ENCODE measurements around the gene FAT4. TPM values are rescaled to one million over a fixed set of nuclear protein-coding genes. Genes with fewer than 3 reads are reported as not detected.

The FAT4 gene
- total and polyA plus RNA-seq, 2 of the 8 experiments (the other 6 are each of a cell fraction or from before 2014, with no cell fraction given): 1.3 to 5.3 TPM

GRCh38 chr4:125359960-125360634, 45.3 kb downstream of the FAT4 start:
- no peak overlapping the region; the same call in 1 of the 2 replicates for H3K18ac ChIP-seq (ENCODE audit: extremely low read depth, low read length)
- no peak overlapping the region for H4K8ac ChIP-seq (ENCODE audit: extremely low read depth, insufficient read depth, low read length)
- H3K4me3 ChIP-seq (ENCODE audit: extremely low read depth in 1 of 4, insufficient read depth in 2 of 4, low read depth in 3 of 4, low read length in 4 of 4): no peak overlapping the region
- no peaks in the 10 kb centered on the region for H3K27me3 ChIP-seq (replicated peaks in 1 of 4; ENCODE audit: control insufficient read depth in 3 of 4, extremely low read depth in 1 of 4, insufficient read depth in 3 of 4, low read length in 3 of 4)
- peaks cover 2 to 18% (median 7%) of the 10 kb centered on the region in 4 experiments; a peak in 4 of 7 replicates for H3K4me1 ChIP-seq (replicated peaks in 1 of 4; ENCODE audit: control insufficient read depth in 3 of 4, insufficient read depth in 4 of 4, low read length in 3 of 4)
- H3K56ac ChIP-seq (replicated peaks; ENCODE audit: insufficient read length, low read depth, low read length): no peak overlapping the region
- no peak overlapping the region for H3K14ac ChIP-seq (ENCODE audit: insufficient read length)
- H3K9me3 ChIP-seq (ENCODE audit: insufficient read depth in 2 of 2, low read depth in 1 of 2, low read length in 1 of 2): no peaks in the 10 kb centered on the region
- H3K23me2 ChIP-seq (ENCODE audit: low read depth, low read length): no peaks in the 10 kb centered on the region
- no peaks in the 10 kb centered on the region for H3K79me2 ChIP-seq (ENCODE audit: control insufficient read depth in 1 of 2, insufficient read depth in 2 of 2, low read length in 2 of 2)
- H3K36me3 ChIP-seq (ENCODE audit: control insufficient read depth in 2 of 4, insufficient read depth in 4 of 4, low read length in 3 of 4): no peaks in the 10 kb centered on the region
- H3K4me2 ChIP-seq (ENCODE audit: insufficient read depth in 1 of 2, low read depth in 2 of 2, low read length in 2 of 2): no peak overlapping the region
- H2BK120ac ChIP-seq (replicated peaks; ENCODE audit: low read depth, low read length): no peak overlapping the region
- no peak overlapping the region for H2AFZ ChIP-seq (ENCODE audit: low read length)
- H4K5ac ChIP-seq (ENCODE audit: insufficient read length, low read depth, low read length): no peak overlapping the region
- no peaks in the 10 kb centered on the region for H3K79me1 ChIP-seq (ENCODE audit: low read depth, low read length)
- 80 to 100% methylated on average over 1 to 8 of the region's 8 CpGs for WGBS, 2 experiments (ENCODE audit: extremely low coverage in 1 of 2, insufficient coverage in 1 of 2, insufficient read length in 1 of 2, insufficient replicate concordance in 2 of 2, low coverage in 1 of 2, low lambda C conversion rate in 2 of 2, missing lambda C conversion rate in 1 of 2)
- ChIA-PET CTCF (ENCODE audit: partially characterized antibody) (no interaction called here), POLR2A (ENCODE audit: partially characterized antibody) (no interaction called here)
- no peak overlapping the region for H2BK5ac ChIP-seq (ENCODE audit: low read depth, low read length)
- no peak overlapping the region for H3K27ac ChIP-seq (ENCODE audit: low read depth, low read length)
- H3K4ac ChIP-seq (replicated peaks; ENCODE audit: insufficient read length, low read depth, low read length): no peak overlapping the region
- H2BK12ac ChIP-seq (ENCODE audit: low read depth, low read length): no peak overlapping the region
- H4K91ac ChIP-seq (replicated peaks; ENCODE audit: insufficient read length, low read length): no peak overlapping the region
- H3K9ac ChIP-seq (replicated peaks in 1 of 4; ENCODE audit: extremely low read depth in 1 of 4, low read depth in 3 of 4, low read length in 3 of 4): peak overlapping the region in 1 of 4 experiments; percentile 21; a peak in 1 of 7 replicates
- FAIRE-seq: no peak
- H2AK5ac ChIP-seq (ENCODE audit: low read depth, low read length): no peak overlapping the region
- TF ChIP-seq POLR2A (IDR thresholded peaks at IDR 0.05; ENCODE audit: control extremely low read depth in 1 of 2, low read depth in 2 of 2, low read length in 2 of 2): no peak
- TF ChIP-seq CTCF (IDR thresholded peaks at IDR 0.05; ENCODE audit: control extremely low read depth in 1 of 3, insufficient read depth in 1 of 3, low read depth in 1 of 3, low read length in 3 of 3): no peak
- no peak for TF ChIP-seq SIX5 (IDR thresholded peaks at IDR 0.05; ENCODE audit: low read depth, low read length)
- TF ChIP-seq RXRA (IDR thresholded peaks at IDR 0.05; ENCODE audit: insufficient read depth, low read depth, low read length): no peak
- H2BK20ac ChIP-seq (ENCODE audit: low read length): no peak overlapping the region
- no peaks in the 10 kb centered on the region for H4K20me1 ChIP-seq (replicated peaks in 1 of 2; ENCODE audit: control insufficient read depth in 1 of 2, insufficient read depth in 2 of 2, low read length in 2 of 2)
- DNase-seq (ENCODE audit: low read depth in 1 of 2, low spot score in 2 of 2): no peak
- no peak overlapping the region for H3K23ac ChIP-seq (ENCODE audit: insufficient read length)
- no peak overlapping the region for H2BK15ac ChIP-seq (ENCODE audit: low read length)
